Measurements from ENCODE around the gene MAML3.

- no peak for TF ChIP-seq CTCF (IDR thresholded peaks at IDR 0.05)
- no peak for TF ChIP-seq POLR2A (IDR thresholded peaks at IDR 0.05)
- TF ChIP-seq EP300 (IDR thresholded peaks at IDR 0.05), result no peak
These were observed 210.7 kb downstream of the MAML3 start for GRCh38 chr4:139943277-139943676.
